ENCODE results near the gene DTX3L. TPM values are rescaled to one million over a fixed set of nuclear protein-coding genes. Genes with fewer than 3 reads are reported as not detected.

The DTX3L gene
- total RNA-seq, 2 donors from 2014 or later = 4.9 to 6.6 TPM

DNA sequence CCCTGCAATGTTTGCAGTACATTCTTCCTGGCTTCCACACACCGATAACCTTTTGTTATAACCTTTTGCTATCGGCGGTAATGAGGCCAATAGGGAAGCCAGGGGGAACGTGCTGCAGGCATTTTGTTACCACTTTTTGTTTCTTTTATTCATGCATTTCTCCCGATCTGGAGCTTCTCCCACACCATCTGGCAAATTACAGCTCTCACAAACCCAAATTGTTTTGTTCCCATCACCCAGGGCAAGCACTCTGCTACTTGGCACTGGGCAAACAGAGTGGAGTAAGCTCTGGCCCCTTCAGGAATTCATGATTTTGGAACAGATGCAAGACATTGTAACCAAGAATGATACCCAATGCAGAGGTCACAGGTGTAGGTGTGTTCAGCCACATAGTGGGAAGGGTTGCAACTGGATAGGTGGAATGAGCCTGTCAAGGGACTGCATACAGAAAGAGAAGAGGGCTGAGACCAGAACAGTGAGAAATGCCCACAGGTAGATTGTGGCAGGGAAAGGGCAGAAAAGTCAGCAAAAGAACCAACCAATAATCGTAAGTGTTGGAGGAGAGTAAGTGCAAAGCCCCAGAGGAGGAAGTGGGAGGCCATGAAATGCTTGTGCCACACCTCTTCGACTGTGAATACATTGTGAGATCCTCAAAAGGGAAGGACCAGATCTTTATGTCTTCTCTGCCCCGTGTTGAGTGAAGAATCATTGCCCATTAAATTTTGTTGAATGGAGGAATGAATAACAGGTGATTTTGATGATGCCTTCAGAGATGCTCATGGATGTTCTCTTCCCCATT, 59.1 kb downstream of the DTX3L start:
- TF ChIP-seq, protein P1, sequence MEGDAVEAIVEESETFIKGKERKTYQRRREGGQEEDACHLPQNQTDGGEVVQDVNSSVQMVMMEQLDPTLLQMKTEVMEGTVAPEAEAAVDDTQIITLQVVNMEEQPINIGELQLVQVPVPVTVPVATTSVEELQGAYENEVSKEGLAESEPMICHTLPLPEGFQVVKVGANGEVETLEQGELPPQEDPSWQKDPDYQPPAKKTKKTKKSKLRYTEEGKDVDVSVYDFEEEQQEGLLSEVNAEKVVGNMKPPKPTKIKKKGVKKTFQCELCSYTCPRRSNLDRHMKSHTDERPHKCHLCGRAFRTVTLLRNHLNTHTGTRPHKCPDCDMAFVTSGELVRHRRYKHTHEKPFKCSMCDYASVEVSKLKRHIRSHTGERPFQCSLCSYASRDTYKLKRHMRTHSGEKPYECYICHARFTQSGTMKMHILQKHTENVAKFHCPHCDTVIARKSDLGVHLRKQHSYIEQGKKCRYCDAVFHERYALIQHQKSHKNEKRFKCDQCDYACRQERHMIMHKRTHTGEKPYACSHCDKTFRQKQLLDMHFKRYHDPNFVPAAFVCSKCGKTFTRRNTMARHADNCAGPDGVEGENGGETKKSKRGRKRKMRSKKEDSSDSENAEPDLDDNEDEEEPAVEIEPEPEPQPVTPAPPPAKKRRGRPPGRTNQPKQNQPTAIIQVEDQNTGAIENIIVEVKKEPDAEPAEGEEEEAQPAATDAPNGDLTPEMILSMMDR (conservative IDR thresholded peaks at IDR 0.05) = no peak
- no peak overlapping the region for H3K9ac ChIP-seq (ENCODE audit: extremely low read depth, low read length, poor library complexity, severe bottlenecking)
- H3K27me3 ChIP-seq (ENCODE audit: control insufficient read depth, insufficient read depth, low read length, poor library complexity, severe bottlenecking) = no peaks in the 10 kb centered on the region
- Mint-ChIP-seq H3K9me3 (no peaks in the 10 kb centered on the region), H3K27ac (no peak overlapping the region), H3K4me3 (no peak overlapping the region), H3K36me3 (ENCODE audit: low read depth) (no peaks in the 10 kb centered on the region), H3K27me3 (ENCODE audit: insufficient read depth) (peaks cover 3% of the 10 kb centered on the region), H3K4me1 (no peaks in the 10 kb centered on the region)
- no peak overlapping the region for H3K4me3 ChIP-seq (ENCODE audit: low read length)
- no peaks in the 10 kb centered on the region for H3K4me1 ChIP-seq (ENCODE audit: control insufficient read depth, insufficient read depth, low read length)
- DNase-seq = no peak
- H3K9me3 ChIP-seq (ENCODE audit: control insufficient read depth, low read length) = no peaks in the 10 kb centered on the region
- H3K36me3 ChIP-seq (ENCODE audit: control insufficient read depth, insufficient read depth, low read length) = no peaks in the 10 kb centered on the region
- 92 to 94% methylated on average over 8 of the region's 8 CpGs for WGBS, 2 experiments (ENCODE audit: insufficient coverage in 1 of 2, insufficient read length in 1 of 2)
- no peak overlapping the region for H3K27ac ChIP-seq (ENCODE audit: low read depth, low read length)

Other genes starting within 250 kb of the DTX3L start
- not detected for gene CSTA, start 239.1 kb upstream of the DTX3L start, total RNA-seq
- gene MIX23, start 181.1 kb upstream of the DTX3L start, total RNA-seq = 10 to 100 TPM; 54.1 to 62.6 TPM
- 10 to 100 TPM; 40.9 to 61.7 TPM for gene FAM162A, start 180.2 kb upstream of the DTX3L start, total RNA-seq
- 1 to 10 TPM; 4.2 to 4.9 TPM for gene WDR5B, start 148.3 kb upstream of the DTX3L start, total RNA-seq
- gene KPNA1, start 49.4 kb upstream of the DTX3L start, total RNA-seq = 10 to 100 TPM; 90.5 to 93.4 TPM
- gene PARP9, start within 50 bp of the DTX3L start, total RNA-seq = 1 to 10 TPM; 3.7 to 4.3 TPM
- gene PARP15, start 13.3 kb downstream of the DTX3L start, total RNA-seq = under 1 TPM; 0.18 to 0.44 TPM
- gene PARP14, start 116.5 kb downstream of the DTX3L start, total RNA-seq = 10 to 100 TPM; 16.4 to 19.1 TPM
- gene HSPBAP1, start 229.5 kb downstream of the DTX3L start, total RNA-seq = 1 to 10 TPM; 8.8 to 9.1 TPM
- 10 to 100 TPM; 12.2 to 14.9 TPM for gene SLC49A4, start 230.7 kb downstream of the DTX3L start, total RNA-seq

Data from endodermal cell (in vitro differentiated cells).